GM12875 (cell line): Measurements from ENCODE around the gene SWT1.
"Not testable (repeated sequence)": the region's sequence is repeated elsewhere in the genome, so short reads cannot be mapped to it uniquely, and the experiment has no call there.

ENCODE experiments used
- H3K4me3 ChIP-seq: one replicate; pipeline ENCODE4 v1.5.1; 2011; ENCODE audit warnings: low read depth, low read length, control low read depth
- CTCF ChIP-seq: IDR thresholded peaks from 2 replicates; pipeline ENCODE4 v1.5.1; 2011; ENCODE audit warnings: low read depth, mild to moderate bottlenecking, control low read depth, inconsistent platforms, low read length, moderate library complexity, borderline replicate concordance; ENCODE audit not compliant: insufficient read depth

Gene SWT1

GRCh38 chr1:185250063-185250462, 93.1 kb downstream of the SWT1 start:
- TF ChIP-seq CTCF: no peak
- H3K4me3 ChIP-seq: no peak overlapping the region

- not testable (repeated sequence) for H3K4me3 ChIP-seq
Measured at GRCh38 chr1:185251928-185252327, 95.0 kb downstream of the SWT1 start.

GRCh38 chr1:185252404-185252803, 95.4 kb downstream of the SWT1 start:
- H3K4me3 ChIP-seq: not testable (repeated sequence)

- not testable (repeated sequence) for H3K4me3 ChIP-seq
Measured at GRCh38 chr1:185255595-185255994, 98.6 kb downstream of the SWT1 start.

GRCh38 chr1:185257116-185257949, 100.4 kb downstream of the SWT1 start:
- not testable (repeated sequence) for H3K4me3 ChIP-seq

GRCh38 chr1:185257950-185258208, 100.9 kb downstream of the SWT1 start:
- no peak for TF ChIP-seq CTCF
- H3K4me3 ChIP-seq: no peak overlapping the region

- H3K4me3 ChIP-seq: no peak overlapping the region
- TF ChIP-seq CTCF: no peak
Measured at GRCh38 chr1:185258676-185259075, 101.7 kb downstream of the SWT1 start.

- no peak overlapping the region for H3K4me3 ChIP-seq
- no peak for TF ChIP-seq CTCF
Measured at GRCh38 chr1:185260611-185261010, 103.6 kb downstream of the SWT1 start.

GRCh38 chr1:185262151-185262550, 105.2 kb downstream of the SWT1 start:
- no peak overlapping the region for H3K4me3 ChIP-seq
- TF ChIP-seq CTCF: no peak
